HPDE6-E6E7 (cell line): ENCODE results near the gene SRCIN1.

Experiments
- DNase-seq: peaks from one replicate; pipeline ENCODE4 v3.0.0; 2011; ENCODE audit warnings: missing footprints; ENCODE audit errors: extremely low spot score

SRCIN1 gene

DNA sequence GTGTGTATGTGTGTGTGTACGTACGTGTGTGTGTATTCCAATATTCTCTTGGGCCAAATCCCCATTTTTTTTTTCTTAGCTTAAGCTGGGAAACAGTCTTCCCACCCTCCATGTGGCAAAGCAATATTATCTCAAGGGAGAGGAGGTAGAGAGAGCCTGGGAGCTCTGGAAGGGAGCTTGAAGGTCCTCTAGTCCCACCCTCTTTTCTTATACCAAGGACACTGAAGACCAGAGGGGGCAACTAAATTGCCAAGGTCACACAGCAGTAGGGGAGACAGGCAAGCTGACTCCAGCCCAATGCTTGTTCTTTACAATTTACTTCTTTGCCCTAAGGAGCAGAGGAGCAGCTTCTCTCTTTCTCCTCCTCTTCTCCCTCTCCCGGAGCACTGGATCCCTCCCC lies 6.8 kb downstream of the SRCIN1 start:
- no peak for DNase-seq

- DNase-seq = peak; percentile 75
Measured at GRCh38 chr17:38598536-38598935, 7.2 kb downstream of the SRCIN1 start.

DNA sequence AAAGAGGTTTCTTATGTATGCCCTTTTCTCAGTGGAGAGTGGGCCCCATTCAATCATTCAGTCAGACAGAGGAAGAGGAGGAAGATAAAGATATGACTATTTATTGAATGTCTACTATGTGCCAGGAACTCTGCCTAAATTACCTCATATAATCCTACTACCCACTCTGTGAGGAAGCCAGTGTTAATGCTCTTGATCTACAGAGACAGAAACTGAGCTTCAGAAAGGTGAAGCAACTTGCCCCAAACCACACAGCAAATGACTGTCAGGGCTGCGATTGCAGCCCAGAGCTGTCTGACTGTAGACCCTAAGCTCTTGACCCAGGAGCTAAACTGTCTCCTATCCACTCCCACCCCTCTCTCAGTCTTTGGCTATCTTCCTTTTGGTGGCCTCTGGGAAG lies 8.4 kb downstream of the SRCIN1 start:
- no peak for DNase-seq

DNA sequence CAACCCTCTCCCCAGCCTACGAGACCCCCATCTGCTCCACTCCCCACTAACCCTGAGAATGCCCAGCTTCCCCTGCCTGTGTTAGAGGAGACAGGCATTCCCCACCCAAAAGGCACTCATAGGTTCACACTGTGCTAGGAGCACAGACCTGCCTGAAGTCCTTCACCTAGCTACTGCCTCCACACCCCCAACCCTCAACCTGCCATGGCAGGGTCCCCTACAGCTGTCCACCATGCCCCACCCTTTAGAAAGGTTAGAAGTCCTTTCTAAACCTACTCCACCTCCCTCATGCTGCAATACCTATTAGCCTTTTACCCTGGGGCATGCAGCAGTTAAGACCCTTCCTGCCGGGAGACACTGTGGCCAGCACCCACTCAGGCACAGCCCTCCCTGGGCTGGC lies 9.1 kb downstream of the SRCIN1 start:
- DNase-seq = no peak

- DNase-seq = no peak
Measured at GRCh38 chr17:38595892-38596291, 9.9 kb downstream of the SRCIN1 start.

GRCh38 chr17:38594152-38594551 lies 11.6 kb downstream of the SRCIN1 start:
- no peak for DNase-seq

GRCh38 chr17:38592487-38592886 lies 13.3 kb downstream of the SRCIN1 start:
- DNase-seq = no peak

DNA sequence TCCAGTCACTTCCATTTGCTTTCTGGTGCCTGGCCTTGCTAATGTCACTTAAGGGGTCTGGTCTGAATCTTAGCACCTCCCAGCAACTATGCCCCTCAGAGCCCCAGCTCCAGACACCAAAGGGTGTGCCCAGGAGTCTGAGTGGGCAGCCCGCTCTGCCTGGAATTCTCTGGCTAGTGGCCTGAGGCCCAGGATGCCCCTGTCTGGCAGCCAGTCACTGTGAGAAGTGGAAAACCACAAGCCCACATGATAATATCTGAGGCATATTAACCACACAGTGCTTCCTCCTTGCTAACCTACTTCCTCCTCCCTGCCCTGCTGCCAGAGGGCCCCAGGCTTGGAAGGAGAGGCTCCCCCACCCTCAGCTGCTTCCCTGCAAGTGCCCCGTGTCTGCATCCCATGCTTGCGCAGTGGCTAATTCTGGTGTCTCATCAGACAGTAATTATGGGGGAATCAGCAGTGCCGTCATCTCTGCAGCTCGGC lies 14.0 kb downstream of the SRCIN1 start:
- peak; percentile 60 for DNase-seq

GRCh38 chr17:38590988-38591758 lies 14.6 kb downstream of the SRCIN1 start:
- no peak for DNase-seq

- DNase-seq = no peak
Measured at GRCh38 chr17:38589462-38590114, 16.2 kb downstream of the SRCIN1 start.

GRCh38 chr17:38588788-38589174 lies 17.0 kb downstream of the SRCIN1 start:
- DNase-seq = no peak

- DNase-seq = no peak
Measured at GRCh38 chr17:38587947-38588787, 17.6 kb downstream of the SRCIN1 start.

DNA sequence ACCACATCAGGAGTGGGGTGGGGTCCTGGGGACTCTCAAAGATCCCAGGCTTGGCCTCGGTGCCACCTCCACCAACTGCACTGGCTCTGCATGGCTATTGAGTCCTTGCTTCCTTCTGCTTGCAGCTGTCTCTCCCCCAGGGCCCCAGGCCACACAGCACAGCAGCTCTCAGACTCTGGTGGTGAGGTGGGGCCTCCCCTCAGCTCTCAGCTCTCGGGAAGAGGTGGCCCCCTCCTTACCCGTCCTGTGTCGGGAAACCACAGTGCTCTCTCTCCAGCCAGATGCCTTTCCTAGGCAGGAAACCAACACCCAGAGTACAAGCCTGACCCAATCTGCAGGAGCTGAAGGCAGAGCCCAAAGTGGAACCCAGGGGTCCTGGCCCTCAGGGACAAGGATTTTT lies 18.5 kb downstream of the SRCIN1 start:
- no peak for DNase-seq

- DNase-seq = no peak
Measured at GRCh38 chr17:38586788-38587187, 19.0 kb downstream of the SRCIN1 start.

DNA sequence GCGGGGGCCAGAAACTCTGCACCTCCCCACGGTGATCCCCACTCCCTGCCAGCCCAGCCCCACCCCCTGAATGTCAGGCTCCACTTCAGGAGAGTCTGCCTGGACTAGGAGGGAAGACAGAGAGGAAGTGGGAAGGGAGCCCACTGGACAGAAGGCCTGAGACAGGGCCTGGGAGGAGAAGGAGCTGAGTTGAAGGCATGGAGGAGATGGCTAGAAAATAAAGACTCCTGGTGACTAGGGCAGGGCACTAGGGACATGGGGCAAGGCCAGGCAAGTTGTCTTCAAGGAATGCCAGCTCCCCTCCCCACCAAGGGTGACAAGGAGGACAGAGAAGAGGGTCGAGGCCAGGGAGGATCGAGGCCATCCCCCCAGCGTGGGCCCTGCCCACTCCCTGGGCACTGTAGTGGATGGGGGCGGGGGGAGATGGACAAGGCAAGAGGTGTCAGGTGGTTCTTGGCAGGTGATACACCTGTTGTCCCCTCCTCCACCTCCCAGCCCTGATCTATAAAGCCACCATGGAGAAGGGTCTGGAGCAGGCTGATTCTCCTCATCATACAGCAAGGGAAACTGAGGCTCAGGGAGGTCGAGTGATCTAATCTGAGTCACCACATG lies 19.7 kb downstream of the SRCIN1 start:
- DNase-seq = no peak

DNA sequence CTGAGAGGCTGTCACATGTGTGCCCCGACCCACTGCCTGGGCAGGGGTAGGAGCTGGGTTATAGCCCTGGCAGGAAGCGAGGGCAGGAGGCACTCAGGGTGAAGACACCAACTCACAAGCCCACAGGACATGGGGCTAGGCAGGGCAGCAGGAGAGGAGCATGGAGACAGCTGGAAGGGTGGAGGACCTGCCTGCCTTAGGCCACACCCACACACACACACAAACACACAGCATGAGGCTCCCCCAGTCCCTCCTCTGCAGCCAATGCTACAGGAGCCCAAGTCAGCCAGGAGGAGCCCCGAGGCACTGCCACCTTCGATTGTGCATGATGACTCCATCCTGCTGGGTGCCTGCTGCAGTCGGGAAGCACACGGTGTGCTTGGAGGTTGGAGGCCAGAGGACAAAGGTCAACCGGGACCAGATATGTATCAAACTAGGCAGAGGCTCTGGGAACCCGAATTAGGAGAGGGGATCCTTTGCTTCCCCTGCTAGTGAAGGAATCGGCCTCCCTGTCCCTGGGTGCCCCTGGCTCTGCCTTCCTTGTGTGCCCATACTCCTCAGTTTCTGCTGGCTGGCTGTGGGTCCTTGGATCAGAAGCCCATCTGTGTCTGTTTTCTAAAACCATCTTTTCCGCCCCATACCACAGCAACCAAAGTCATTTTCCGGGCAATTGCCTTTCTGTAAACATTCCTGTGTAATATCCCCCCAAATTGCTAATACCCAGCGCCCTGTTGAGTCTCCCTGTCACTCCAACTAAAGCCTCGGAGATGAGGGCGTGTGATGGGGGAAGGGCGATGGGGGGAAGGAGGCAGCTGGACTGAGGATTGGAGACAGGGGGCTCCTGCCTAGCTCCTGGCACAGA lies 20.5 kb downstream of the SRCIN1 start:
- DNase-seq = no peak

- DNase-seq = peak; percentile 78
Measured at GRCh38 chr17:38584350-38584925, 21.3 kb downstream of the SRCIN1 start.

GRCh38 chr17:38583828-38584349 lies 21.9 kb downstream of the SRCIN1 start:
- DNase-seq = no peak

GRCh38 chr17:38583176-38583575 lies 22.6 kb downstream of the SRCIN1 start:
- DNase-seq = no peak

- DNase-seq = no peak
Measured at GRCh38 chr17:38582069-38582468, 23.7 kb downstream of the SRCIN1 start.
